ENCODE results near the gene CCL16.

- TF ChIP-seq CTCF (conservative IDR thresholded peaks at IDR 0.05; ENCODE audit: low read depth in 2 of 2) (0 out of 4 replicates have a peak, but pooled peaks of 1 of the 2 experiments have one; percentile 1), EZH2phosphoT487 (IDR thresholded peaks at IDR 0.05; ENCODE audit: unreplicated experiment) (no peak), ZNF114 (CRISPR knock-in tag; IDR thresholded peaks at IDR 0.05) (no peak), POLR2AphosphoS5 (IDR thresholded peaks at IDR 0.05; ENCODE audit: low read depth) (no peak), EZH2 (IDR thresholded peaks at IDR 0.05; ENCODE audit: low read depth, unreplicated experiment) (no peak), REST (IDR thresholded peaks at IDR 0.05; ENCODE audit: unreplicated experiment) (no peak), CREB1 (CRISPR knock-in tag; IDR thresholded peaks at IDR 0.05; ENCODE audit: low read depth) (no peak), NANOG (IDR thresholded peaks at IDR 0.05; ENCODE audit: borderline replicate concordance) (no peak), STAT1 (IDR thresholded peaks at IDR 0.05; ENCODE audit: unreplicated experiment) (no peak), JUNB (IDR thresholded peaks at IDR 0.05; ENCODE audit: unreplicated experiment) (no peak), ETS1 (IDR thresholded peaks at IDR 0.05) (no peak)
Observed at GRCh38 chr17:35948092-35948491, 33.2 kb downstream of the CCL16 start.
